DMS114 treated with DMSO at 0.1 percent for 48 hours (cell line): Measurements from ENCODE around the gene UBTD1.
A peak's percentile ranks its signal among the peaks of the same experiment; 100 is the strongest.

ENCODE experiments used
- DNase-seq: peaks from one replicate; lab custom pipeline; 2025; ENCODE audit not compliant: unreplicated experiment; lab: John Stamatoyannopoulos, UW

Gene UBTD1

GRCh38 chr10:97607095-97607636, 108.4 kb downstream of the UBTD1 start:
- no peak for DNase-seq

GRCh38 chr10:97608991-97609561, 110.4 kb downstream of the UBTD1 start:
- no peak for DNase-seq

GRCh38 chr10:97611473-97611872, 112.7 kb downstream of the UBTD1 start:
- no peak for DNase-seq

DNA sequence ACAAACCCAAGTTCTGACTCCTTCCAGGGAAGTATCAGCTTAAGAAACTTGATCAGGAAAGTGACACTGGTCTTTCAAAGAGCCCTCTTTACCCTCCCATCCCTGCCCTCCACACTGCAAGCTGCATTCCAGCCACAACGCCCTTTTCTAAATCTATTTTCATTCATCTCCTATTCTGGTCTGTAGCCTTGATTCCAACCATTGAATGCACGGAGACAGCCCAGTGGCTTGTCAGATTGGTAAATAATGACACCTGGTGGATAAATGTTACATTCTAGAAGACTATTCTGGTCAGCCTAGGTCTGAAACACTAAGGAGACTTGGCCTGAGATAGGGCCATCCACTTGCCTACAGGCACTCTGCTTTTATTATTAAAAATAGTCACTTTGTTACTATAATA, 113.7 kb downstream of the UBTD1 start:
- peak; percentile 39 for DNase-seq

- no peak for DNase-seq
Observed at GRCh38 chr10:97618285-97618684, 119.6 kb downstream of the UBTD1 start.

DNA sequence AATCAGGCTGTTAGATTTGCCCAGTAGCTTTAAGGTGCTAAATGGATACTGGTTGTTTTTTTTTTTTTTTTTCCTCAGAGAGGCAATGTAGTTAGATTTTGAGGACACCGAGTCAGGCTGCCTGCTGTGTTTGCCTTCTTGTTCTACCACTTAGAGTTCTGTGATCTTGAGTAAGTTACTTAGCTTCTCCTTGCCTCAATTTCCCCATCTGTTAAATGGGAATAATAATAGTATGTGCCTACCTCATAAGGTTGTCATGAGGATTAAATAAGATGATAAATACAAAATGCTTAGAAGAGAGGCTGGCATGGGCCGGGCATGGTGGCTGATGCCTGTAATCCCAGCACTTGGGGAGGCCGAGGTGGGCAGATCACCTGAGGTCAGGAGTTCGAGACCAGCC, 120.0 kb downstream of the UBTD1 start:
- DNase-seq = no peak
